Tibial nerve (tissue), 4 donors: Measurements from ENCODE around the gene BMERB1. TPM values are rescaled to one million over a fixed set of nuclear protein-coding genes. Genes with fewer than 3 reads are reported as not detected.
"Not testable (repeated sequence)": the region's sequence is repeated elsewhere in the genome, so short reads cannot be mapped to it uniquely, and the experiment has no call there.

Experiments used
- DNase-seq, 2 donors: peaks; one replicate each; pipeline ENCODE4 v3.0.0-alpha.2; 2019; ENCODE audit warnings: low spot score in 2 of 2
- H3K27ac ChIP-seq, 4 donors: fragments of 200-600 bp; sonication (generic) in 3 of 4; one replicate each; pipeline ENCODE4 v1.5.1; 2017 to 2019; ENCODE audit warnings: mild to moderate bottlenecking in 1 of 4
- H3K27me3 ChIP-seq, 2 donors: fragments of 200-600 bp; sonication (generic) in 1 of 2; one replicate each; pipeline versions ENCODE4 v1.5.1 to v1.6.0; 2017 to 2019
- H3K36me3 ChIP-seq, 3 donors: fragments of 200-600 bp; sonication (generic); one replicate each; pipeline ENCODE4 v1.5.1; 2018 to 2019
- H3K4me1 ChIP-seq, 4 donors: fragments of 200-600 bp; sonication (generic) in 3 of 4; one replicate each; pipeline ENCODE4 v1.5.1; 2017 to 2019
- H3K4me3 ChIP-seq, 4 donors: fragments of 200-600 bp; sonication (generic) in 3 of 4; one replicate each; pipeline ENCODE4 v1.5.1; 2017 to 2019; ENCODE audit warnings: mild to moderate bottlenecking in 1 of 4, moderate library complexity in 1 of 4
- H3K9me3 ChIP-seq, 4 donors: fragments of 200-600 bp; sonication (generic) in 3 of 4; one replicate each; pipeline ENCODE4 v1.5.1; 2017 to 2019
- CTCF ChIP-seq, 5 experiments: fragments of 200-600 bp in 3 of 5; fragments of 450-650 bp in 2 of 5; sonication (generic) in 3 of 5; IDR thresholded peaks; one replicate each; pipeline ENCODE4 v1.5.1; 2016 to 2019; ENCODE audit warnings: antibody characterized with exemption in 5 of 5, mild to moderate bottlenecking in 3 of 5, moderate library complexity in 2 of 5
- EP300 ChIP-seq, 2 donors: sonication (generic); formaldehyde crosslinking; IDR thresholded peaks; one replicate each; pipeline ENCODE4 v1.6.1; 2017; ENCODE audit warnings: antibody characterized with exemption in 2 of 2, mild to moderate bottlenecking in 1 of 2
- POLR2A ChIP-seq, 2 donors: fragments of 450-650 bp; IDR thresholded peaks; one replicate each; pipeline ENCODE4 v1.6.1; 2017; ENCODE audit warnings: antibody characterized with exemption in 2 of 2, mild to moderate bottlenecking in 2 of 2, moderate library complexity in 2 of 2
- whole genome bisulfite sequencing, 2 donors: methylation state at CpG; one replicate each; pipeline ENCODE4 v1.1.5; 2018; 5-methylcytosine and 5-hydroxymethylcytosine counted together
- total RNA-seq, 4 donors: library from RNA; depleted of rRNA; stranded (reverse); fragments of >200 nt; gene quantifications; one replicate each; pipeline ENCODE4 v1.1.0, GENCODE V29; 2016

BMERB1 gene
- 10 to 100 TPM; 42.9 to 85.9 (median 54.8) TPM for total RNA-seq

GRCh38 chr16:15434425-15435215 is at the start of gene BMERB1:
Gene BMERB1, plus strand, starts transcription at chr16:15434588. Its CDS starts 66 bp downstream, at chr16:15434654.
- H3K4me1 ChIP-seq: peaks cover 0 to 19% (median 5%) of the 10 kb centered on the region in 4 donors
- no peaks in the 10 kb centered on the region for H3K9me3 ChIP-seq
- peak; percentile 42 to 43 for DNase-seq
- 0 to 1% methylated on average over 60 to 62 of the region's 63 CpGs for WGBS, 2 donors
- H3K4me3 ChIP-seq: peak within 1 kb of the TSS; percentile 45 to 96 (median 77)
- TF ChIP-seq POLR2A (IDR thresholded peaks at IDR 0.05) (peak; percentile 17 to 51), CTCF (IDR thresholded peaks at IDR 0.05) (peak in 1 of 5 experiments; percentile 31), EP300 (IDR thresholded peaks at IDR 0.05) (peak in 1 of 2 donors; percentile 88)
- H3K36me3 ChIP-seq: no peaks in the 10 kb centered on the region
- peak within 1 kb of the TSS; percentile 43 to 91 (median 78) for H3K27ac ChIP-seq
- H3K27me3 ChIP-seq: no peaks in the 10 kb centered on the region

GRCh38 chr16:15388060-15388459 is 46.3 kb upstream of the BMERB1 start:
- not testable (repeated sequence) for H3K4me1 ChIP-seq, H3K9me3 ChIP-seq, H3K27me3 ChIP-seq, H3K27ac ChIP-seq, H3K4me3 ChIP-seq, H3K36me3 ChIP-seq, DNase-seq
- WGBS, 2 donors: 81 to 83% methylated on average over 6 of the region's 6 CpGs

- not testable (repeated sequence) for H3K27me3 ChIP-seq, H3K27ac ChIP-seq, H3K4me3 ChIP-seq, H3K4me1 ChIP-seq, H3K36me3 ChIP-seq, H3K9me3 ChIP-seq, DNase-seq
- 78 to 82% methylated on average over 5 of the region's 5 CpGs for WGBS, 2 donors
Measured at GRCh38 chr16:15389916-15390315, 44.5 kb upstream of the BMERB1 start.

GRCh38 chr16:15393025-15393424 is 41.4 kb upstream of the BMERB1 start:
- not testable (repeated sequence) for H3K27me3 ChIP-seq, H3K27ac ChIP-seq, DNase-seq, H3K4me3 ChIP-seq, H3K36me3 ChIP-seq, H3K4me1 ChIP-seq, H3K9me3 ChIP-seq
- WGBS, 2 donors: 92 to 96% methylated on average over 8 of the region's 8 CpGs

GRCh38 chr16:15395631-15396508 is 38.5 kb upstream of the BMERB1 start, which contains the start of gene MPV17L:
Gene MPV17L, plus strand, starts transcription at chr16:15395754. Its CDS starts 144 bp downstream, at chr16:15395898.
- not testable (repeated sequence) for DNase-seq, H3K36me3 ChIP-seq, H3K9me3 ChIP-seq, H3K4me1 ChIP-seq, H3K27me3 ChIP-seq
- peak within 1 kb of the TSS; percentile 43 to 75 (median 64) for H3K4me3 ChIP-seq
- 4 to 14% methylated on average over 31 to 76 of the region's 79 CpGs for WGBS, 2 donors
- TF ChIP-seq CTCF (IDR thresholded peaks at IDR 0.05): peak in 1 of 5 experiments; percentile 11
- peak within 1 kb of the TSS; percentile 3 to 84 (median 74) for H3K27ac ChIP-seq

GRCh38 chr16:15396509-15396829 is 37.9 kb upstream of the BMERB1 start:
- H3K27ac ChIP-seq: peak overlapping the region; percentile 3 to 84 (median 74)
- H3K9me3 ChIP-seq, H3K4me1 ChIP-seq, DNase-seq, H3K36me3 ChIP-seq, H3K27me3 ChIP-seq: not testable (repeated sequence)
- whole genome bisulfite sequencing, 2 donors: 80 to 84% methylated on average over 8 of the region's 8 CpGs
- peak overlapping the region; percentile 43 to 75 (median 64) for H3K4me3 ChIP-seq
